Gastrocnemius medialis (tissue), 4 donors: ENCODE results near the gene RABEP2.

ENCODE experiments used
- CTCF ChIP-seq, 5 experiments: fragments of 450-650 bp in 3 of 5; fragments of 200-600 bp in 2 of 5; sonication (generic) in 2 of 5; IDR thresholded peaks in 4 of 5; conservative IDR thresholded peaks in 1 of 5; 1 replicate in 4 of 5; 2 replicates in 1 of 5; pipeline ENCODE4 v1.5.1; 2016 to 2019; ENCODE audit warnings: antibody characterized with exemption in 5 of 5, mild to moderate bottlenecking in 3 of 5, moderate library complexity in 3 of 5
- POLR2A ChIP-seq, 2 donors: fragments of 450-650 bp; IDR thresholded peaks; one replicate each; pipeline ENCODE4 v1.6.1; 2017; ENCODE audit warnings: antibody characterized with exemption in 2 of 2, mild to moderate bottlenecking in 2 of 2, moderate library complexity in 2 of 2

- TF ChIP-seq POLR2A (IDR thresholded peaks at IDR 0.05) (no peak), CTCF (IDR thresholded peaks at IDR 0.05 in 4 of 5, conservative IDR thresholded peaks at IDR 0.05 in 1 of 5) (no peak)
Observed at GRCh38 chr16:28899882-28900590, 25.0 kb downstream of the RABEP2 start.
